ENCODE measurements around the gene TSPEAR. TPM values are rescaled to one million over a fixed set of nuclear protein-coding genes. Genes with fewer than 3 reads are reported as not detected.

The TSPEAR gene
- polyA plus RNA-seq, 1 of the 3 experiments (the other 2 are of a cell fraction) = 0.08 TPM

GRCh38 chr21:44712203-44713028 is 1.0 kb upstream of the TSPEAR start:
- no peak overlapping the region for H3K27ac ChIP-seq (ENCODE audit: low read depth in 2 of 2, low read length in 1 of 2)
- ChIA-PET POLR2A (interaction anchor here (1.2 kb wide), 1 partner anchor 7 kb away, joined by 5 read pairs; no protein-coding TSS in a partner anchor), CTCF (interaction anchor here (1.2 to 2.7 kb wide), 3 partner anchors 16 to 88 kb away, joined by 3 to 12 read pairs (median 4); partner anchors contain the start of gene UBE2G2)
- no peaks in the 10 kb centered on the region for H4K20me1 ChIP-seq (ENCODE audit: insufficient read depth)
- no peak overlapping the region for H3K4me2 ChIP-seq
- no peak overlapping the region for H3K4me3 ChIP-seq (ENCODE audit: low read depth in 2 of 2, low read length in 1 of 2)
- no peak for DNase-seq
- no peaks in the 10 kb centered on the region for H3K9me2 ChIP-seq
- no peaks in the 10 kb centered on the region for H3F3A ChIP-seq (replicated peaks; ENCODE audit: insufficient read depth)
- H3K79me2 ChIP-seq (ENCODE audit: insufficient read depth) = no peaks in the 10 kb centered on the region
- H3K4me1 ChIP-seq (ENCODE audit: control insufficient read depth in 1 of 2, insufficient read depth in 2 of 2, low read depth in 1 of 2, low read length in 1 of 2) = no peaks in the 10 kb centered on the region; a peak in 1 of 4 replicates
- no peak overlapping the region for H2AFZ ChIP-seq (ENCODE audit: low read depth)
- WGBS (ENCODE audit: low lambda C conversion rate) = 19% methylated on average over 11 of the region's 22 CpGs
- H3K36me3 ChIP-seq (replicated peaks in 1 of 2; ENCODE audit: control insufficient read depth in 1 of 2, insufficient read depth in 2 of 2, low read length in 1 of 2) = no peaks in the 10 kb centered on the region
- peaks cover 71% of the 10 kb centered on the region for H3K27me3 ChIP-seq (ENCODE audit: insufficient read depth)
- no peak overlapping the region for H3K9ac ChIP-seq
- no peaks in the 10 kb centered on the region for H3K9me3 ChIP-seq
- TF ChIP-seq, protein P1, sequence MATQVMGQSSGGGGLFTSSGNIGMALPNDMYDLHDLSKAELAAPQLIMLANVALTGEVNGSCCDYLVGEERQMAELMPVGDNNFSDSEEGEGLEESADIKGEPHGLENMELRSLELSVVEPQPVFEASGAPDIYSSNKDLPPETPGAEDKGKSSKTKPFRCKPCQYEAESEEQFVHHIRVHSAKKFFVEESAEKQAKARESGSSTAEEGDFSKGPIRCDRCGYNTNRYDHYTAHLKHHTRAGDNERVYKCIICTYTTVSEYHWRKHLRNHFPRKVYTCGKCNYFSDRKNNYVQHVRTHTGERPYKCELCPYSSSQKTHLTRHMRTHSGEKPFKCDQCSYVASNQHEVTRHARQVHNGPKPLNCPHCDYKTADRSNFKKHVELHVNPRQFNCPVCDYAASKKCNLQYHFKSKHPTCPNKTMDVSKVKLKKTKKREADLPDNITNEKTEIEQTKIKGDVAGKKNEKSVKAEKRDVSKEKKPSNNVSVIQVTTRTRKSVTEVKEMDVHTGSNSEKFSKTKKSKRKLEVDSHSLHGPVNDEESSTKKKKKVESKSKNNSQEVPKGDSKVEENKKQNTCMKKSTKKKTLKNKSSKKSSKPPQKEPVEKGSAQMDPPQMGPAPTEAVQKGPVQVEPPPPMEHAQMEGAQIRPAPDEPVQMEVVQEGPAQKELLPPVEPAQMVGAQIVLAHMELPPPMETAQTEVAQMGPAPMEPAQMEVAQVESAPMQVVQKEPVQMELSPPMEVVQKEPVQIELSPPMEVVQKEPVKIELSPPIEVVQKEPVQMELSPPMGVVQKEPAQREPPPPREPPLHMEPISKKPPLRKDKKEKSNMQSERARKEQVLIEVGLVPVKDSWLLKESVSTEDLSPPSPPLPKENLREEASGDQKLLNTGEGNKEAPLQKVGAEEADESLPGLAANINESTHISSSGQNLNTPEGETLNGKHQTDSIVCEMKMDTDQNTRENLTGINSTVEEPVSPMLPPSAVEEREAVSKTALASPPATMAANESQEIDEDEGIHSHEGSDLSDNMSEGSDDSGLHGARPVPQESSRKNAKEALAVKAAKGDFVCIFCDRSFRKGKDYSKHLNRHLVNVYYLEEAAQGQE (IDR thresholded peaks at IDR 0.05; ENCODE audit: low read depth, low read length) = no peak
- TF ChIP-seq EP300 (IDR thresholded peaks at IDR 0.05; ENCODE audit: borderline replicate concordance in 1 of 2, low read depth in 1 of 2, low read length in 1 of 2) (no peak), CHD2 (IDR thresholded peaks at IDR 0.05; ENCODE audit: low read length, partially characterized antibody) (no peak), CTCF (IDR thresholded peaks at IDR 0.05) (no peak), NRF1 (IDR thresholded peaks at IDR 0.05; ENCODE audit: low read depth, low read length) (no peak), POLR2AphosphoS5 (IDR thresholded peaks at IDR 0.05; ENCODE audit: low read depth, low read length) (no peak), USF2 (IDR thresholded peaks at IDR 0.05; ENCODE audit: borderline replicate concordance, low read depth, low read length) (no peak), RAD21 (IDR thresholded peaks at IDR 0.05; ENCODE audit: low read length) (no peak)
- TF ChIP-seq, protein P2, sequence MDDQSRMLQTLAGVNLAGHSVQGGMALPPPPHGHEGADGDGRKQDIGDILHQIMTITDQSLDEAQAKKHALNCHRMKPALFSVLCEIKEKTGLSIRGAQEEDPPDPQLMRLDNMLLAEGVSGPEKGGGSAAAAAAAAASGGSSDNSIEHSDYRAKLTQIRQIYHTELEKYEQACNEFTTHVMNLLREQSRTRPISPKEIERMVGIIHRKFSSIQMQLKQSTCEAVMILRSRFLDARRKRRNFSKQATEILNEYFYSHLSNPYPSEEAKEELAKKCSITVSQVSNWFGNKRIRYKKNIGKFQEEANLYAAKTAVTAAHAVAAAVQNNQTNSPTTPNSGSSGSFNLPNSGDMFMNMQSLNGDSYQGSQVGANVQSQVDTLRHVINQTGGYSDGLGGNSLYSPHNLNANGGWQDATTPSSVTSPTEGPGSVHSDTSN (IDR thresholded peaks at IDR 0.05) = no peak
- TF ChIP-seq, protein P3, sequence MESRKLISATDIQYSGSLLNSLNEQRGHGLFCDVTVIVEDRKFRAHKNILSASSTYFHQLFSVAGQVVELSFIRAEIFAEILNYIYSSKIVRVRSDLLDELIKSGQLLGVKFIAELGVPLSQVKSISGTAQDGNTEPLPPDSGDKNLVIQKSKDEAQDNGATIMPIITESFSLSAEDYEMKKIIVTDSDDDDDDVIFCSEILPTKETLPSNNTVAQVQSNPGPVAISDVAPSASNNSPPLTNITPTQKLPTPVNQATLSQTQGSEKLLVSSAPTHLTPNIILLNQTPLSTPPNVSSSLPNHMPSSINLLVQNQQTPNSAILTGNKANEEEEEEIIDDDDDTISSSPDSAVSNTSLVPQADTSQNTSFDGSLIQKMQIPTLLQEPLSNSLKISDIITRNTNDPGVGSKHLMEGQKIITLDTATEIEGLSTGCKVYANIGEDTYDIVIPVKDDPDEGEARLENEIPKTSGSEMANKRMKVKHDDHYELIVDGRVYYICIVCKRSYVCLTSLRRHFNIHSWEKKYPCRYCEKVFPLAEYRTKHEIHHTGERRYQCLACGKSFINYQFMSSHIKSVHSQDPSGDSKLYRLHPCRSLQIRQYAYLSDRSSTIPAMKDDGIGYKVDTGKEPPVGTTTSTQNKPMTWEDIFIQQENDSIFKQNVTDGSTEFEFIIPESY (IDR thresholded peaks at IDR 0.05; ENCODE audit: borderline replicate concordance, low read depth) = no peak
- TF ChIP-seq, protein P4, sequence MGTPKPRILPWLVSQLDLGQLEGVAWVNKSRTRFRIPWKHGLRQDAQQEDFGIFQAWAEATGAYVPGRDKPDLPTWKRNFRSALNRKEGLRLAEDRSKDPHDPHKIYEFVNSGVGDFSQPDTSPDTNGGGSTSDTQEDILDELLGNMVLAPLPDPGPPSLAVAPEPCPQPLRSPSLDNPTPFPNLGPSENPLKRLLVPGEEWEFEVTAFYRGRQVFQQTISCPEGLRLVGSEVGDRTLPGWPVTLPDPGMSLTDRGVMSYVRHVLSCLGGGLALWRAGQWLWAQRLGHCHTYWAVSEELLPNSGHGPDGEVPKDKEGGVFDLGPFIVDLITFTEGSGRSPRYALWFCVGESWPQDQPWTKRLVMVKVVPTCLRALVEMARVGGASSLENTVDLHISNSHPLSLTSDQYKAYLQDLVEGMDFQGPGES (IDR thresholded peaks at IDR 0.05; ENCODE audit: low read depth, low read length) = no peak

All from SK-N-SH (cell line).